Measurements from ENCODE around the gene EMILIN2.

Gene EMILIN2

GRCh38 chr18:2887470-2887869, 40.7 kb downstream of the EMILIN2 start:
- no peak for TF ChIP-seq CTCF (IDR thresholded peaks at IDR 0.05; ENCODE audit: low read depth, low read length)
- Histone ChIP-seq H3K4me3 (ENCODE audit: low read depth, low read length) (no peak overlapping the region), H3K4me1 (no peaks in the 10 kb centered on the region), H3K36me3 (no peaks in the 10 kb centered on the region), H3K9me3 (no peaks in the 10 kb centered on the region), H3K27me3 (no peaks in the 10 kb centered on the region)
- DNase-seq = no peak

GRCh38 chr18:2889761-2890192, 43.0 kb downstream of the EMILIN2 start:
- H3K36me3 ChIP-seq = no peaks in the 10 kb centered on the region
- H3K4me1 ChIP-seq = no peaks in the 10 kb centered on the region
- TF ChIP-seq CTCF (IDR thresholded peaks at IDR 0.05; ENCODE audit: low read depth, low read length) = no peak
- no peak for DNase-seq
- H3K9me3 ChIP-seq = no peaks in the 10 kb centered on the region
- no peaks in the 10 kb centered on the region for H3K27me3 ChIP-seq
- H3K4me3 ChIP-seq (ENCODE audit: low read depth, low read length) = no peak overlapping the region

GRCh38 chr18:2890606-2891005, 43.8 kb downstream of the EMILIN2 start:
- no peak for DNase-seq
- Histone ChIP-seq H3K36me3 (no peaks in the 10 kb centered on the region), H3K4me1 (no peaks in the 10 kb centered on the region), H3K4me3 (ENCODE audit: low read depth, low read length) (no peak overlapping the region), H3K27me3 (no peaks in the 10 kb centered on the region), H3K9me3 (no peaks in the 10 kb centered on the region)
- no peak for TF ChIP-seq CTCF (IDR thresholded peaks at IDR 0.05; ENCODE audit: low read depth, low read length)

- H3K36me3 ChIP-seq = no peaks in the 10 kb centered on the region
- H3K9me3 ChIP-seq = no peaks in the 10 kb centered on the region
- DNase-seq = no peak
- TF ChIP-seq CTCF (IDR thresholded peaks at IDR 0.05; ENCODE audit: low read depth, low read length) = no peak
- no peaks in the 10 kb centered on the region for H3K4me1 ChIP-seq
- H3K27me3 ChIP-seq = no peaks in the 10 kb centered on the region
- no peak overlapping the region for H3K4me3 ChIP-seq (ENCODE audit: low read depth, low read length)
These were observed 45.0 kb downstream of the EMILIN2 start for GRCh38 chr18:2891526-2892431.

GRCh38 chr18:2893056-2893455, 46.2 kb downstream of the EMILIN2 start:
- Histone ChIP-seq H3K9me3 (no peaks in the 10 kb centered on the region), H3K36me3 (no peaks in the 10 kb centered on the region), H3K4me3 (ENCODE audit: low read depth, low read length) (no peak overlapping the region), H3K27me3 (no peaks in the 10 kb centered on the region), H3K4me1 (no peaks in the 10 kb centered on the region)
- TF ChIP-seq CTCF (IDR thresholded peaks at IDR 0.05; ENCODE audit: low read depth, low read length) = no peak
- no peak for DNase-seq

- no peak for DNase-seq
- Histone ChIP-seq H3K27me3 (no peaks in the 10 kb centered on the region), H3K9me3 (no peaks in the 10 kb centered on the region), H3K4me1 (no peaks in the 10 kb centered on the region), H3K36me3 (no peaks in the 10 kb centered on the region), H3K4me3 (ENCODE audit: low read depth, low read length) (no peak overlapping the region)
- no peak for TF ChIP-seq CTCF (IDR thresholded peaks at IDR 0.05; ENCODE audit: low read depth, low read length)
These were observed 46.9 kb downstream of the EMILIN2 start for GRCh38 chr18:2893676-2894075.

Measured in BE2C (cell line).